Fibroblast of lung (primary cell): Measurements from ENCODE around the gene PFDN6. TPM values are rescaled to one million over a fixed set of nuclear protein-coding genes. Genes with fewer than 3 reads are reported as not detected.

Experiments
- DNase-seq, 2 donors: peaks; one replicate each; pipeline versions ENCODE4 v3.0.0 to v3.0.0-alpha.2; 2010; ENCODE audit warnings: low read depth in 2 of 2
- H2AFZ ChIP-seq: 2 replicates; pipeline ENCODE4 v1.5.1; 2012; ENCODE audit warnings: low read length, control low read depth, inconsistent platforms
- H3K27ac ChIP-seq: 2 replicates; pipeline ENCODE4 v1.5.1; 2011; ENCODE audit warnings: low read length, control low read depth; ENCODE audit not compliant: insufficient read depth
- H3K27me3 ChIP-seq: 2 replicates; pipeline ENCODE4 v1.5.1; 2011; ENCODE audit warnings: mild to moderate bottlenecking, low read length; ENCODE audit not compliant: control insufficient read depth, insufficient read depth
- H3K36me3 ChIP-seq: 2 replicates; pipeline ENCODE4 v1.5.1; 2011; ENCODE audit warnings: low read length; ENCODE audit not compliant: control insufficient read depth, insufficient read depth
- H3K4me1 ChIP-seq: 2 replicates; pipeline ENCODE4 v1.5.1; 2011; ENCODE audit warnings: low read length; ENCODE audit not compliant: control insufficient read depth, insufficient read depth; ENCODE audit errors: extremely low read depth
- H3K4me2 ChIP-seq: 2 replicates; pipeline ENCODE4 v1.5.1; 2011; ENCODE audit warnings: low read length, control low read depth; ENCODE audit not compliant: insufficient read depth; ENCODE audit errors: extremely low read depth
- H3K4me3 ChIP-seq, 4 experiments: fragments of 200-600 bp in 1 of 4; sonication (generic) in 1 of 4; replicated peaks in 1 of 4; 2 replicates each; pipeline ENCODE4 v1.5.1; 2011 to 2016; ENCODE audit warnings: low read length in 4 of 4, low read depth in 3 of 4, mild to moderate bottlenecking in 3 of 4, control low read depth in 2 of 4, inconsistent platforms in 1 of 4, mixed read lengths in 1 of 4; ENCODE audit not compliant: insufficient read depth in 1 of 4; ENCODE audit errors: control extremely low read depth in 1 of 4
- H3K79me2 ChIP-seq: 2 replicates; pipeline ENCODE4 v1.5.1; 2012; ENCODE audit warnings: mild to moderate bottlenecking, low read length, inconsistent platforms; ENCODE audit not compliant: control insufficient read depth, insufficient read depth
- H3K9ac ChIP-seq: 2 replicates; pipeline ENCODE4 v1.5.1; 2011; ENCODE audit warnings: mild to moderate bottlenecking, low read length, control low read depth; ENCODE audit not compliant: insufficient read depth
- H3K9me3 ChIP-seq: 2 replicates; pipeline ENCODE4 v1.5.1; 2012; ENCODE audit warnings: low read depth, low read length; ENCODE audit not compliant: control insufficient read depth, insufficient read depth
- H4K20me1 ChIP-seq: 2 replicates; pipeline ENCODE4 v1.5.1; 2011; ENCODE audit warnings: low read length; ENCODE audit not compliant: control insufficient read depth, insufficient read depth; ENCODE audit errors: extremely low read depth
- CTCF ChIP-seq, 2 donors: IDR thresholded peaks in 1 of 2; conservative IDR thresholded peaks in 1 of 2; 1 replicate in 1 of 2; 2 replicates in 1 of 2; pipeline ENCODE4 v1.5.1; 2011 to 2012; ENCODE audit warnings: low read length in 2 of 2, control low read depth in 1 of 2, inconsistent platforms in 1 of 2, low read depth in 1 of 2, mild to moderate bottlenecking in 1 of 2
- EZH2 ChIP-seq: IDR thresholded peaks from 2 replicates; pipeline ENCODE4 v1.5.1; 2012; ENCODE audit warnings: low read length, control low read depth, mild to moderate bottlenecking; ENCODE audit errors: missing control alignments
- polyA minus RNA-seq: library from RNA; depleted of rRNA, polyadenylated mRNA; stranded (reverse); fragments of >200 nt; gene quantifications from 2 replicates; pipeline ENCODE4 v1.2.3, GENCODE V29; 2011; ENCODE audit warnings: low replicate concordance
- polyA plus RNA-seq, 2 donors: library from polyadenylated mRNA; depleted of rRNA in 1 of 2; stranded (reverse) in 1 of 2; unstranded in 1 of 2; fragments of >200 nt; gene quantifications; 2 replicates each; pipeline ENCODE4 v1.2.1, GENCODE V29; 2011 to 2012; ENCODE audit warnings: missing spikeins in 1 of 2
- total RNA-seq: library from RNA; depleted of rRNA; stranded (reverse); fragments of >200 nt; gene quantifications from 2 replicates; pipeline ENCODE4 v1.2.1, GENCODE V29; 2014

PFDN6 gene
- total RNA-seq (39.8 and 43.1 TPM in 2 replicates), polyA plus RNA-seq (46.7 and 50.5 TPM in 2 replicates), polyA minus RNA-seq (0.71 and 5.1 TPM in 2 replicates)
- 88.3 and 89.0 TPM in 2 replicates for polyA plus RNA-seq (2012)

DNA sequence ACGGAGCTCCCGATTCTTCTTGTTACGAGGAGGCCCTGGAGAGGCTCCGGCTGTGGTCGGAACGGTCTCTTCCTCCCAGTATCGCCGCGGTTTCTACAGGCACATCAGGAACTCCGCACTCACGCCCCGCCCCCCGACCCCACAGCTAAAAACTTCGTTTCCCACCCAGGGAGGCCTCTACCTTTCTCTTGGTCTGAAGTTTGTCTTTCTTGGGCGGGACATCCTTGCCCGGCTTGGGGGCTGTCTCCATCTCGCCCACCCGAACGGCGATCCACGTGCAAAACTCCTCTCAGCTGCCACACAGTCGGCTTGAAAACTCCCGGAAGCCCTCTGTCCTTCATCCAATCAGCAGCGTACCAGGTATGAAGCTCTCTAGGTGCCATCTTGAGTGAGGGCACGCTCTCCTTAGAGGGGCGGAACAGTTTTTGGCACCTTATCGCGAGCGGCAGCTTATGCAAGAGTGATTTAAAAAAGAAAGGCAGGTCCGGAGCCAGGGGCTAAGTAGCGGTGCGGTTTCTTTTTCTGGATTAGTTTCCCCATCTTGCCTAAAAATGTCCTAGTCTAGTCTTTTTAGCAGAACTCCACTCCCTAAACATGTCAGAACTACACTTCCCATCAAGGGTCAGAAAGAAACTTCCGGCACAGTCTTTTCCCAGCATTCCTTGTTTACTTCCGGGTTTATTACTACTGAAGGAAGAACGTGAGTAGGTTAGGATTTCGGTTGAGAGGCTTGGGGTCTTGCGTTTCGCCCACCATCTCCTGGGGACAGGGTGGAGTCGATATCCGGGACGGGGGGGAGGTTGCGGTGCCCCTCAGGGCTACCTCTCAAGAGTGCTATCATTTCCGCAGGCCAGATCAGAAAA, at the start of gene PFDN6, which contains the start of gene WDR46:
Gene PFDN6 (plus strand): TSS at position 681 of the 863 bp plus-strand sequence. CDS start 256 bp downstream, outside the sequence.
Gene WDR46 (minus strand): TSS at position 319 of the 863 bp plus-strand sequence. CDS start 69 bp downstream, at position 250.
- peaks cover 11% of the 10 kb centered on the region for H3K4me1 ChIP-seq
- H3K9ac ChIP-seq, result peak within 1 kb of the TSS; percentile 73
- H3K36me3 ChIP-seq, result peaks cover 27% of the 10 kb centered on the region
- peak within 1 kb of the TSS; percentile 92 for H2AFZ ChIP-seq
- peak within 1 kb of the TSS; percentile 75 for H3K27ac ChIP-seq
- H3K9me3 ChIP-seq, result no peaks in the 10 kb centered on the region
- TF ChIP-seq EZH2, result no peak
- DNase-seq, result peak; percentile 90
- H3K4me2 ChIP-seq, result peak within 1 kb of the TSS; percentile 100
- H3K27me3 ChIP-seq, result no peaks in the 10 kb centered on the region
- H3K4me3 ChIP-seq, result peak within 1 kb of the TSS; percentile 86 to 99 (median 94)
- H3K79me2 ChIP-seq, result peaks cover 31% of the 10 kb centered on the region
- no peaks in the 10 kb centered on the region for H4K20me1 ChIP-seq

GRCh38 chr6:33241968-33242367, 47.4 kb upstream of the PFDN6 start:
- Histone ChIP-seq H2AFZ (no peak overlapping the region), H3K4me1 (no peaks in the 10 kb centered on the region), H3K9ac (no peak overlapping the region), H3K27me3 (peaks cover 6% of the 10 kb centered on the region), H3K9me3 (no peaks in the 10 kb centered on the region), H3K4me2 (no peak overlapping the region), H3K79me2 (no peaks in the 10 kb centered on the region), H3K27ac (no peak overlapping the region), H3K4me3 (no peak overlapping the region), H4K20me1 (no peaks in the 10 kb centered on the region), H3K36me3 (no peaks in the 10 kb centered on the region)
- TF ChIP-seq EZH2, result no peak
- TF ChIP-seq CTCF (conservative IDR thresholded peaks at IDR 0.05 in 1 of 2, IDR thresholded peaks at IDR 0.05 in 1 of 2; ENCODE audit: low read depth in 1 of 2, low read length in 2 of 2), result no peak
- no peak for DNase-seq

- Histone ChIP-seq H3K79me2 (no peaks in the 10 kb centered on the region), H3K4me2 (no peak overlapping the region), H3K27me3 (peaks cover 6% of the 10 kb centered on the region), H3K4me1 (peaks cover 5% of the 10 kb centered on the region), H3K4me3 (no peak overlapping the region), H3K36me3 (no peaks in the 10 kb centered on the region), H2AFZ (no peak overlapping the region), H3K9ac (no peak overlapping the region), H3K9me3 (no peaks in the 10 kb centered on the region), H4K20me1 (no peaks in the 10 kb centered on the region), H3K27ac (no peak overlapping the region)
- TF ChIP-seq EZH2 (no peak), CTCF (conservative IDR thresholded peaks at IDR 0.05 in 1 of 2, IDR thresholded peaks at IDR 0.05 in 1 of 2; ENCODE audit: low read depth in 1 of 2, low read length in 2 of 2) (no peak)
- DNase-seq, result no peak
Observed at GRCh38 chr6:33243476-33243875, 45.9 kb upstream of the PFDN6 start.
